GM19239 (cell line): ENCODE data around the gene AMBRA1.
A peak's percentile ranks its signal among the peaks of the same experiment; 100 is the strongest.
"Not testable (repeated sequence)": the region's sequence is repeated elsewhere in the genome, so short reads cannot be mapped to it uniquely, and the experiment has no call there.

Experiments used
- DNase-seq: peaks from one replicate; pipeline ENCODE4 v3.0.0; 2011; ENCODE audit warnings: low spot score; ENCODE audit not compliant: insufficient read length
- FAIRE-seq: peaks from 2 replicates; lab custom pipeline; 2011; peaks lifted over from hg19 to GRCh38; lab: Jason Lieb, UNC

AMBRA1 gene

DNA sequence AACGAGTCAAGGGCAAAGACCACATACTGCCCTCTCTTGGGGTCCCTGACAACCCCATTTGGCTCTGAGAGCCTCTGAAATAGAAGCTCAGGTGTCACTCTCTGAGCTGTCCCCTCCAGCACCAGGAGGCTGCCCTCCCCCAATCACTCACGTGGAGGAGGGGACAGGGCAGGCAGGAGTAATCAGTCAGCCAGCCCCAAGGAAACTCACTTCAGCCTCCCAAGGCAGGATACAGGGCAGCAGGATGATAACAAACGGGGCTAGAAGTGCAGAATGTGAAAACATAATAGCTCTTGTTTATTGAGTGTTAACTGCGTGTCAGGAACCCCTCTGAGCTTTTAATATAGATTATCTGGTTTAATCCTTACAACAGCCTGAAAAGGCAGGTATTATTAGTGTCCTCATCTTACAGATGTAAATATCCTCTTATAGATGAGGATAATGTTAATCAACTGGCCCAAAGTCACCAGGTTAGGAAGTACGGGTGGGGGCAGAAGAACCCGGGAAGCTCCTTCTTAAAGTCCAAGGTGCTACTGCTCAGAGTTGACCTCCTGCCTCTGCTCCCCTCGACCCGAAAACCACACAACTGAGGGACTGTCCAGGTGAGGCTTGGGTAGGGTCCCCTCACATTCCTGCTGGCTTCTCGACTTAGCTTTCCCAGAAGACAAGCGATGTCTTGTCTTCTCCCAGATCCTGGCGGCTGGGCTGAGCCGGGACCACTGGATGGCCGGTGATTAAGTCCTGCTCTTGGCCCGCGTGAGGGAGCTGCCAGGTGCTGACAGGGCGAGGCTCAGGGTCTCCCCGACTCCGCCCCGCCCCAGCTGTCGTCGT lies 205.0 kb downstream of the AMBRA1 start:
- DNase-seq (no peak), FAIRE-seq (no peak)

DNA sequence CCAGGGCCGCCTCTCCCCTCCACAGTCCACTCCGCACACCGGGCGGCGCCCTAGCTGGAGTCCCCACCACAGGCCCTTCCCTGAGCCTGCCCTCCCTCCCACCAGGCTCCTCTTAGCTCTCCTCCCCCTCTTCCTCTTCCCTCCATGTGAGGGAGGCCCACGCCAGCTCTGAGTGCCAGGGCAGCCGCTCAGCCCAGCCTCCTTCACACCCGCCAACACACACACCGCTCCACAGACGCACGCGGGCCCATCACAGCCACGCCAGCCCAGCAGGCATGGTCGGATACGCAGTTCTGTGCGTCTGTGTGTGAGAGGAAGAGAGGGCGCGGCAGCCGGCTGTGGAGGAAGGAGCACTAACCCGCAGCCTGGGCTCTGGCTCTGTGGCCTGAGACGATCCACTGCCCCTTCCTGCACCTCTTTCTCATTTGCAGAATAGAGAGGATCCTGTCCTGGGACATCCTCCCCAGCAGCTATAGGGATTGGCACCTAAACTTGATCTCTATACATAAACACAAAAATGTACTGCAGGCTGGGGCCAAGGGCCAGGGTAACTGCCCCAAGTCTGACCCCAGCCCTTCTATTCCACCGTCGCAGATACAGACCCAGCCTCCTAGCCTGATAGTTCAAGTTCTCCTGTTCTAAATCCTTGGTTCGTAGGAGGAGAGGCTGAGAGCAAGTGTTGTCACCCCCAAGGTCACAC lies 205.8 kb downstream of the AMBRA1 start:
- no peak for FAIRE-seq
- DNase-seq, result no peak

DNA sequence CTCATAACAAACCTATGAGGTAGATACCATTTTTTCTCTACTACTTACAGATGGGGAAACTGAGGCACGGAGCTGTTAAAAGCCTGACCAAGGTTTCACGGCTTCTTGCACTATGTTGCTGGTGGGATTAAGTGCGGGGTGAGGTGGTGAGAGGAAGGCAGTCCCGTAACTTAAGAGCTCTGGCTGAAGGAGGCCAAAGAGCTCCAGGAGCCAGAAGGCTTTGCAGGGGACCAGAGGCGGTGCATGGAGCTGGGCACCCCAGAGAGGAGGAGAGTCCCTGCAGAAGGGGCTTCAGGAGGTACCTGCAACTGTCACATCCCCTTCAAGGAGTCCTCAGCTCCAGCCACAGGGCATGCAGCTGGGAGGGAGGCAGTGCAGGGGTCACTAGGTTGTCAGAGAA lies 206.4 kb downstream of the AMBRA1 start:
- FAIRE-seq, result no peak
- no peak for DNase-seq

- FAIRE-seq, result no peak
- DNase-seq, result no peak
Observed at GRCh38 chr11:46386674-46387073, 207.1 kb downstream of the AMBRA1 start.

- FAIRE-seq, result no peak
- DNase-seq, result no peak
Observed at GRCh38 chr11:46386005-46386578, 207.7 kb downstream of the AMBRA1 start.

GRCh38 chr11:46385169-46386004 lies 208.4 kb downstream of the AMBRA1 start:
- DNase-seq, result no peak
- no peak for FAIRE-seq

- FAIRE-seq (no peak), DNase-seq (no peak)
Observed at GRCh38 chr11:46383974-46384701, 209.7 kb downstream of the AMBRA1 start.

DNA sequence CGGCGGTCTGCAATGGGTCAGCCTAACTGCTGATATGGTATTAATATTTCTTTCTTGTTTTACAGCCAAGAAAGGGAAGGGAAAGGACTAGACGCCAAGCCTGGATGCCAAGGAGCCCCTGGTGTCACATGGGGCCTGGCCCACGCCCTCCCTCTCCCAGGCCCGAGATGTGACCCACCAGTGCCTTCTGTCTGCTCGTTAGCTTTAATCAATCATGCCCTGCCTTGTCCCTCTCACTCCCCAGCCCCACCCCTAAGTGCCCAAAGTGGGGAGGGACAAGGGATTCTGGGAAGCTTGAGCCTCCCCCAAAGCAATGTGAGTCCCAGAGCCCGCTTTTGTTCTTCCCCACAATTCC lies 210.4 kb downstream of the AMBRA1 start:
- FAIRE-seq (no peak), DNase-seq (no peak)

DNA sequence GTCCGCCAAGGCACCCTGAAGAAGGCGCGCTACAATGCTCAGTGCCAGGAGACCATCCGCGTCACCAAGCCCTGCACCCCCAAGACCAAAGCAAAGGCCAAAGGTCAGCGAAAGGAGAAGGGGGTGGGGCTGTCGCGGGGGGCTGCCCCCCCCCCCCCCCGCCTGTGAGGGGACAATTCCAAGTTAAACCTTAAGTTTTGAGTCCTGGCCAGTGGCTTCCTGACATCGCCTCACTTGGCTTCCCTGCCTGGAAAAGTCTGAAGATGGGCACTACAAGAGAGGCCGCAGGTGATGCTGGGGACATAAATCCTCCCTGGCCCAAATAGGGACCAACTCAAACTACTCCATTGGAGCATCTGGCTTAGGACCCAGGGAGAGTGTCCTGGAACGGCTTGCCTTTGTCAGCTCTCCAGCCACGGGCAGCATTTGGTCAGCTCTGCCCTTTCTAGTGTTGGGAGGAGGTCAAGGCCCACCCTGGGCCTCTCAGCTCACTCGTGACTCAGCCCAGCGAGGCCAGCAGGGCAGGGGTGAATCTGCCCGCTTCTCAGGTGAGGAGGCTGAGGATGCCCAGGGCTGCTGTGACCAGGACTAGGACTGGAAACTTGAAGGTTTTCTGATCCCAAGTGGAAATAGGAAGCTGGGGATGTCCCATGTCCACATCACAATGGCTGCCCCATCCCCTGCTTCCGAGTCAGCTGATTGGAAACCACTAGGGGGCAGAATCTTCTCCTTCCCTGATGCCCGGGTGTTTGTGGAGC lies 211.0 kb downstream of the AMBRA1 start:
- DNase-seq, result no peak
- no peak for FAIRE-seq

DNA sequence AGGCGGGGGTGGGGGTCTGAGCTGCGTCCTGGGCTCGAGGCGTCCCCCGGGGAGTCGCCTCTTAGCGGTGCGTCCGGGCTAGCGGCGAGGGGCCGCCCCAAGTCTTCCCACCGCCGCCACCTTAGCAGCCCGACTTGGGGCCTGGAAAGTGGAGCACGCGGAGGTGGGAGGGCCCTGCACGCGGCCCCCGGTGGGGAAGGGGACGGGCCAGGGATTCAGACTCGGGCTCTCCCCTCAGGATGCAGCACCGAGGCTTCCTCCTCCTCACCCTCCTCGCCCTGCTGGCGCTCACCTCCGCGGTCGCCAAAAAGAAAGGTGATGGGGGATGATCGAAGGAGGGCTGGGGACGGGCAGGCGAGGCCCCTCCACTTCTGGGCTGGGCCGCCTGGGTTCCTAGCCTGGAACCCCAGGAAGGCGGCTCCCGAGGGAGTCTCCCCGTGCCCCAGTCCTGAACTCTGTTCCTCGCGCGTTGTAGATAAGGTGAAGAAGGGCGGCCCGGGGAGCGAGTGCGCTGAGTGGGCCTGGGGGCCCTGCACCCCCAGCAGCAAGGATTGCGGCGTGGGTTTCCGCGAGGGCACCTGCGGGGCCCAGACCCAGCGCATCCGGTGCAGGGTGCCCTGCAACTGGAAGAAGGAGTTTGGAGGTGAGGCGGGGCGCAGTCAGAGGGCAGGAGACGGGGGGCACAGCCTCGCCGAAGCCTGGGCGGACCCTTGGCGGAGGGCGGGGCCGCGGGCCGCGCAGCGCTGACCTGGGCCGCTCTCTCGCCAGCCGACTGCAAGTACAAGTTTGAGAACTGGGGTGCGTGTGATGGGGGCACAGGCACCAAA lies 211.8 kb downstream of the AMBRA1 start:
- DNase-seq (no peak), FAIRE-seq (no peak)

DNA sequence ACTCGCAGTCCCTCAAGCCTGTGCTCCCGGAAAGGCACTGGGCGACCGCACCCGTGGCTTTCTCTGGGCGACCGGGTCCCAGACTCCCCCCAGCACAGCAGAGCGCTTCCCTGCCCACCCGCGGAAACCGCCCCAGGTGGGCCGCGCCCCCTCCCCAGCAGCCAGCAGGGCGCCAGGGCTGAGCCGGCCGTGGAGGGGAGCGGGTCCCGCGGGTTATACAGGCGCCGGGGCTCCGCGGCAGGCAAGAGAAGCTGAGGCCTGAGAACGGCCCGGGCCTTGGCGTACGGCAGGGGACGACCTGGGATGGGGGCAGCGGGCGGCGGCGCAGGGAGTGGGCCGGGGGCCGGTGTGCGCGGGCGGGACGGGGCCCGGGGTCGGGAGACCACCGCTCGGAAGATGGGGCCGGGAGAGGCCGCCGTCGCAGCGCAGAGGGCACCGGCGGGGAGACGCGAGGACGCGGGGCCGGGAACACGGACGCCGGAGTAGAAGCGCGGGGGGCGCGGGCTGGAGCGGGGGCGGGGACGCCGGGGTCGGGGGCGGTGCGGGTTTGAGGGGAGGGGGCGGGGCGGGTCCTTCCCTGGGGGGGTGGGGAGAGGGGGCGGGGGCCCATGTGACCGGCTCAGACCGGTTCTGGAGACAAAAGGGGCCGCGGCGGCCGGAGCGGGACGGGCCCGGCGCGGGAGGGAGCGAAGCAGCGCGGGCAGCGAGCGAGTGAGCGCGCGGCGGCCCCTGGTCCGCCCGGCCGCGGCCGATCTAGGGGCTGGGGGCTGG lies 212.6 kb downstream of the AMBRA1 start, which contains the start of gene MDK:
Gene MDK (plus strand): TSS at position 622 of the 771 bp plus-strand sequence. CDS start 389 bp downstream, outside the sequence.
- no peak for FAIRE-seq
- no peak for DNase-seq

DNA sequence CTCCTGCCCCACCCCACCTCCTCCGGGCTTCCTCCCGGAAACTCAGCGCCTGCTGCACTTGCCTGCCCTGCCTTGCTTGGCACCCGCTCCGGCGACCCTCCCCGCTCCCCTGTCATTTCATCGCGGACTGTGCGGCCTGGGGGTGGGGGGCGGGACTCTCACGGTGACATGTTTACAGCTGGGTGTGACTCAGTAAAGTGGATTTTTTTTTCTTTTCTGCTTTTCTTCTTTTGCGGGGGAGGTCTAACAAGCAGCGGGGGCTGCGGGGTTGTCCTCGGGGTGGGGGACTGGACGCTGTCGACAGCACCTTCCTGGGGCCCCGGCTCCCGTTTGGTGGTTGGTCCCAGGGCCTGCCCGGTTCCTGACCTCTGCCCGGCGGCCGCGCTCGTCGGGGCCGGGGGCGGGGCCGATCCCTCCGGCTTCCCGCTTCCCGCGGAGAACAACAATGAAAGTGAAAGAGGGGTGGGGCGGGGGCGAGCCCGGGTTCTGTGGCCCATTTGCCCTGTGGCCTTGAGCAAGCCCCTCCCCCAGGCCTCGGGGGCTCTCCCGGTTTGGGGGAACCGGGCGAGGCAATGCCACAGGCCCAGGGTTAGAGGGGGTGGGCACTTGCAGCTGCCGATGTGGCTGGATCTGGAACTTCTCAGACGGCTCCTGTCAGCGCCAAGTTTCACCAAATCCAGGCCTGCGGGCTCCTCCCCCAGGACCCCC lies 213.3 kb downstream of the AMBRA1 start:
- FAIRE-seq (peak; percentile 31), DNase-seq (no peak)

DNA sequence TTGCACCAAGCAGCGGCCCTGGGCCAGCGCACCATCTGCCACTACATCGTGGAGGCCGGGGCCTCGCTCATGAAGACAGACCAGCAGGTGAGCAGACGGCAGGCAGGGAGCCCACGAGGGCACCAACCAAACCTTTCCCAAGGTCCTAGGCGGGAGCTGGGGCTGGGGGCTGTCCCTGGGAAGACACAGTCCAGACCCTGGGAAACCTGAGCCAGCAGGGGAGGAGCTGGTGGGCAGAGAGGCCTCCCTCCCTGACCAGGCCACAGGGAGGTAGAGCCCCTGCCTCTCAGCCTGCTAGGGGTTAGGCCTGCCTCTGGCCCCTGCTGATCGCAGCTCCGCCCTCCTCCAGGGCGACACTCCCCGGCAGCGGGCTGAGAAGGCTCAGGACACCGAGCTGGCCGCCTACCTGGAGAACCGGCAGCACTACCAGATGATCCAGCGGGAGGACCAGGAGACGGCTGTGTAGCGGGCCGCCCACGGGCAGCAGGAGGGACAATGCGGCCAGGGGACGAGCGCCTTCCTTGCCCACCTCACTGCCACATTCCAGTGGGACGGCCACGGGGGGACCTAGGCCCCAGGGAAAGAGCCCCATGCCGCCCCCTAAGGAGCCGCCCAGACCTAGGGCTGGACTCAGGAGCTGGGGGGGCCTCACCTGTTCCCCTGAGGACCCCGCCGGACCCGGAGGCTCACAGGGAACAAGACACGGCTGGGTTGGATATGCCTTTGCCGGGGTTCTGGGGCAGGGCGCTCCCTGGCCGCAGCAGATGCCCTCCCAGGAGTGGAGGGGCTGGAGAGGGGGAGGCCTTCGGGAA lies 214.1 kb downstream of the AMBRA1 start:
- DNase-seq, FAIRE-seq: not testable (repeated sequence)

DNA sequence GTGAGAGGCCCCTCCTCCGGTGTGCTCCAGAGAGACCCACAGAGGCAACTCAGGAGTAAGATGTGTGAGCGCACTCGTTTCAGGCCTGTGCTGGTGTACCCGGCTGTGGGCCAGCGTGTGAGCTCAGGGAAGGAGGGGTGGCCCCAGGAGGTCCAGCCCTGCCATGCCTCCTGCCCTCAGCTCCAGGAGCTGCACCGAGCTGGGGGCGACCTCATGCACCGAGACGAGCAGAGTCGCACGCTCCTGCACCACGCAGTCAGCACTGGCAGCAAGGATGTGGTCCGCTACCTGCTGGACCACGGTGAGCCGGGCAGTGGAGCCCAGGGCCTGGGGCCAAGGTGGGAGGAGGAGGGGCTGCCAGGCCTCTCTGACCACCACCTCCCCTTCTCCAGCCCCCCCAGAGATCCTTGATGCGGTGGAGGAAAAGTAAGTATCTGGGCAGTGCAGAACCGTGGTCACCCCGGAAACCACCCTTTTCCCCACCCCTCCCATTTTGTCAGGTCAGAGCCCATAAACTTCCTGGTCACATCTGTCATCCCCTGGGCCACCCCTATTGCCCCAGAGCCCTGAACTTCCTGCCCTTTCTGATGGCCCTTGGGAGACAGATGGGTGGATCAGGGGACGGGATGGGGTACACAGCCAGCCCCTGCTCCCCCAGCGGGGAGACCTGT lies 214.9 kb downstream of the AMBRA1 start:
- FAIRE-seq, result no peak
- DNase-seq, result no peak

- no peak for FAIRE-seq
- DNase-seq, result no peak
Observed at GRCh38 chr11:46378296-46378695, 215.5 kb downstream of the AMBRA1 start.

- no peak for FAIRE-seq
Observed at GRCh38 chr11:46377831-46378230, 216.0 kb downstream of the AMBRA1 start.

More at GRCh38 chr11:46377831-46378230, 216.0 kb downstream of the AMBRA1 start:
- DNase-seq, result no peak
